Mucosa of descending colon (tissue), 3 donors: ENCODE measurements around the gene CMTR1. TPM values are rescaled to one million over a fixed set of nuclear protein-coding genes. Genes with fewer than 3 reads are reported as not detected.

ENCODE experiments used
- ATAC-seq: fragments of 200-7000 bp; cut with Tn5 transposase; one replicate; pipeline ENCODE4 v1.9.1; 2020; ENCODE audit warnings: mild to moderate bottlenecking, moderate library complexity
- DNase-seq, 3 donors: peaks; one replicate each; pipeline ENCODE4 v3.0.0-alpha.2; 2020
- H3K36me3 ChIP-seq: fragments of 200-600 bp; one replicate; pipeline ENCODE4 v1.8.0; 2021; ENCODE audit warnings: low read depth, mild to moderate bottlenecking
- H3K4me1 ChIP-seq: fragments of 200-600 bp; one replicate; pipeline ENCODE4 v1.8.0; 2021; ENCODE audit warnings: low read depth, mild to moderate bottlenecking
- H3K4me3 ChIP-seq: fragments of 200-600 bp; one replicate; pipeline ENCODE4 v1.8.0; 2021; ENCODE audit warnings: mild to moderate bottlenecking
- H3K9me3 ChIP-seq: fragments of 200-600 bp; one replicate; pipeline ENCODE4 v1.8.0; 2021; ENCODE audit warnings: mild to moderate bottlenecking
- intact Hi-C, 2 donors: fragments of 100-400 bp; cut with DNase I in 1 of 2; cut with micrococcal nuclease in 1 of 2; formaldehyde crosslinking; loops; one replicate each; pipeline versions ENCODE4 v1.11.0 to v1.11.1; 2022; cut with DNase I, micrococcal nuclease
- total RNA-seq, 3 donors: library from RNA; stranded (reverse); fragmentation: NEBNext Ultra II Directional in 2 of 3; extraction: Animal tissue kit (Norgen Biotek cat#: 25700) in 2 of 3; gene quantifications; one replicate each; pipeline versions ENCODE4 v1.2.1 to v1.2.4, GENCODE V29; 2021 to 2023
- TF ChIP-seq, protein P1 (sequence below): fragments of 200-600 bp; IDR thresholded peaks from one replicate; pipeline ENCODE4 v1.8.0; 2022; ENCODE audit warnings: antibody characterized with exemption, mild to moderate bottlenecking
- donor health status: DM: no; HTN: no; CAD: no; lungs with moderate emphysema.
- donor health status: DM: no; HTN: no; CAD: no.
- donor health status: DM: no; HTN: yes; CAD: no.

CMTR1 gene
- total RNA-seq, 3 donors from 2014 or later = 26.1 to 49.8 (median 27.5) TPM

GRCh38 chr6:37492236-37492972 is 59.4 kb downstream of the CMTR1 start:
- Histone ChIP-seq H3K4me3 (no peak overlapping the region), H3K9me3 (no peaks in the 10 kb centered on the region), H3K36me3 (no peaks in the 10 kb centered on the region), H3K4me1 (no peaks in the 10 kb centered on the region)
- DNase-seq (no peak), ATAC-seq (no peak)
- TF ChIP-seq, protein P1, sequence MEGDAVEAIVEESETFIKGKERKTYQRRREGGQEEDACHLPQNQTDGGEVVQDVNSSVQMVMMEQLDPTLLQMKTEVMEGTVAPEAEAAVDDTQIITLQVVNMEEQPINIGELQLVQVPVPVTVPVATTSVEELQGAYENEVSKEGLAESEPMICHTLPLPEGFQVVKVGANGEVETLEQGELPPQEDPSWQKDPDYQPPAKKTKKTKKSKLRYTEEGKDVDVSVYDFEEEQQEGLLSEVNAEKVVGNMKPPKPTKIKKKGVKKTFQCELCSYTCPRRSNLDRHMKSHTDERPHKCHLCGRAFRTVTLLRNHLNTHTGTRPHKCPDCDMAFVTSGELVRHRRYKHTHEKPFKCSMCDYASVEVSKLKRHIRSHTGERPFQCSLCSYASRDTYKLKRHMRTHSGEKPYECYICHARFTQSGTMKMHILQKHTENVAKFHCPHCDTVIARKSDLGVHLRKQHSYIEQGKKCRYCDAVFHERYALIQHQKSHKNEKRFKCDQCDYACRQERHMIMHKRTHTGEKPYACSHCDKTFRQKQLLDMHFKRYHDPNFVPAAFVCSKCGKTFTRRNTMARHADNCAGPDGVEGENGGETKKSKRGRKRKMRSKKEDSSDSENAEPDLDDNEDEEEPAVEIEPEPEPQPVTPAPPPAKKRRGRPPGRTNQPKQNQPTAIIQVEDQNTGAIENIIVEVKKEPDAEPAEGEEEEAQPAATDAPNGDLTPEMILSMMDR = no peak
- intact Hi-C loops = no loop called here

DNA sequence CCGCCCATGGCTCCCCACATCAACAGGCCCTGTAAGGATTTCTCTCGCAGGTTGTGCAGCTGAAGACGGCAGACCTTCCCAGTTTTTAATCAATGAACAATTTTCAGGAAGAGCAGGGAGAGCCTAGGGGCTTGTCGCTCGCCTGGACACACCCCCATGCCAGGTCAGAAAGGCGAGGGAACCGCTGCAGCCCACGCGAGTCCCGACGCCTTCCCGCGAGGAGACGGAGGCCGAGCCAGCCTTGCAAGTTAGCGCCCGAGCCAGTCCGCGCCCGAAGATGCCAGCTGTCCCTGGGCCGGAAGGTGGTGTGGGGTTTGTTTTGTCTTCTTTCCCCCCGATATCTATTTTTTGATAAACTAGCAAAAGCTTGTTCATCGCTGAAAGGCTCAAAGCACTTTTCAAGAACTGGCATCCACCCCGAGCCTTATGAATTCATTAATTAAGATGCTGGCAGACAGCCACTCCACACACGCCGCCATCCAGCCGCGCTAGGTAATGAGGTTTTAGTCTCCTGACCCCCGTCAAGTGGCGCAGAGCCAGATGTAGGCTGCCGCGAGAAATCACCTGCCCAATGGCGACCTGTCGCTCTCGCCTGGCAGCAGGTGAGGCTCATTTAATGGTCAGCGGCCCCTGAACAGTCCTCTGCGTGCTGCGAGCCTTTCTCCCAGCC is 60.1 kb downstream of the CMTR1 start:
- Histone ChIP-seq H3K4me1 (no peaks in the 10 kb centered on the region), H3K4me3 (no peak overlapping the region), H3K9me3 (no peaks in the 10 kb centered on the region), H3K36me3 (no peaks in the 10 kb centered on the region)
- DNase-seq = no peak
- intact Hi-C loops = no loop called here
- ATAC-seq = no peak
- TF ChIP-seq, protein P1 = no peak

DNA sequence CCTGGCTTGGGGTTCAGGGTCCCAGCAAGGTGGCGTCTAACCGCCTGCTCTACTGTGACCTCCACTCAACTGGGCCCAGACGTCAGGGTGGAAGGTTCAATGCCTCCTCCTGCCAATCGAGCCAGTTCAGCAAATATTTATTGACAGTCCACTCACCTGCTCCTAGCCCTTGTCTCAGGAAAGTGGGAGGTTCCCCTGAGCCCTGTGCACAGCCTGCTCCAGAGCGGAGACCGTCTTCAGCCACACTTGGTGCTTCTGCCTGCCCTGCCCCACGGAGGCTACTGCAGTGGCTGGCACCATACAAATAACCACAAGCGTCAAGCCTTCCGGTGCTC is 60.6 kb downstream of the CMTR1 start:
- intact Hi-C loops = no loop called here
- H3K9me3 ChIP-seq = no peaks in the 10 kb centered on the region
- ATAC-seq = no peak

DNA sequence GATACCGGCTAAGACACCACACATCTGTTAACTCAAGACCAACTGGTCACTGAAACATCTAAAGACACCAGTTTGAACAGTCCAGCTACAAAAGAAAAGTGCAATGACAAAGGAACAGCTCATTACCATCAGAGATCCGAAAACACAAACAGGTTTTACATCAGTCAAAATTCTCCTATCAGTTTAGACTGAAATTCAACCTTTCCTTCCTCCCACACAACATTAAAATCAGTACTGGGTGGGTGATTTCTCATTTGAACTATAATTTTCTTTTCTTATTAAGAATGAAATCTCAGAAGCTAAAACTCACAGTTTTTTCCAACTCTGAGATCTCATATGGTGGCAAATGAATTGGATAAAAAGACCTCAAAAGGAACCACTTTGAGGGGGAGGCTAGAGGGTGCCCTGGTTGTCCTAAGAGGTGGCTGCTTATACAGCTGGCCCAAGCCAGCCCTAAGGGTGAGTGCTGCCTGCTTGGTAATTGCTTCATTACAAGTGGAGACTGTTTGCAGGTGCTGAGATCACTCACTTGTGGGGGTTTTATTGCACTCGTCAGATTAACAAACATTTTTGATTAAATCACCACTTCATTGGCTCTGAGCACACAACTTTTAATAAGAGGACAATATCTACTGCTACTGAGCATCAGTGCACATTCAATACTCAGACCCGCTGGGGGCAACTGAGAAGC is 62.4 kb downstream of the CMTR1 start:
- Histone ChIP-seq H3K9me3 (no peaks in the 10 kb centered on the region), H3K4me3 (no peak overlapping the region), H3K36me3 (no peaks in the 10 kb centered on the region), H3K4me1 (peaks cover 5% of the 10 kb centered on the region)
- TF ChIP-seq, protein P1 = no peak
- no peak for DNase-seq
- ATAC-seq = no peak
- intact Hi-C loops = no loop called here

More for the DNA sequence above, 60.6 kb downstream of the CMTR1 start:
- Histone ChIP-seq H3K4me3 (no peak overlapping the region), H3K4me1 (no peaks in the 10 kb centered on the region), H3K36me3 (no peaks in the 10 kb centered on the region)
- TF ChIP-seq, protein P1 = no peak
- DNase-seq = no peak

DNA sequence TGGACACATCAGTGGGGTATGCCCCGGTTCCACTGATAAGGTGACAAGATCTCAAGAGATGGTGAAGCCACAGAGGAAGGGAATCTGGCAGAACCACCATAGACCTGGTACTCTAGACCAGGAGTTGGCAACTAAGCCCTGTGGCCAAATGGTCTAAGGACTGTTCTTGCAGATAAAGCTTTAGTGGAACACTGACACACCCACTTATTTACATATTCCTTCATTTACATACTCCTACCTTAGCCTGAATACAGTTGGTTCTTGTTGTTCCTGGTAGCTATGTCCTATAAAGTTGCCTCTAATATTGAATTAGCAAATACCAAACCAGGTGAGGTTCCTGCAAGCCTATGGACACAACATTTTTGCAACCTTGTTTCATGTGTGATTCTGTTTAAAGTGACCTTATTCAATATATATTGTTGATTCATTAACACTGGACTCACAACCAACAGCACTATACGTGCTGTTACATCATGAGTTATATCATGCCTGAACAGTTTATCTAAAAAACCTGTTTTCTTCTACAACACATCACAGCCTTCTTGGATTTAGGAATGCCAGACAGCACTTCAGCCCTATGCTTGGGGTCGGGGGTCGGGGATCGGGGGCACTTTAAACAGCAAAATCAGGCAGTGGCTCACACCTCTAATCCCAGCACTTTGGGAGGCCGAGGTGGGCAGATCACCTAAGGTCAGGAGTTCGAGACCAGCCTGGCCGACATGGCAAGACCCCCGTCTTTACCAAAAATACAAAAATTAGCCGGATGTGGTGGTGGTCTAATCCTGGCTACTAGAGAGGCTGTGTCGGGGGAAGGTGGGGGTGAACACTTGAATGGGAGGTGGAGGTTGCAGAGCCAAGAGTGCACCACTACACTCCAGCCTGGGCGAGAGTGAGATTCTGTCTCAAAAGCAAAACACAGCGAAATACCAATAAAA is 64.2 kb downstream of the CMTR1 start:
- TF ChIP-seq, protein P1 = no peak
- no peak overlapping the region for H3K4me3 ChIP-seq
- no peak for ATAC-seq

More for the DNA sequence above, 64.2 kb downstream of the CMTR1 start:
- peaks cover 5% of the 10 kb centered on the region for H3K4me1 ChIP-seq
- no peak for DNase-seq
- intact Hi-C loops = no loop called here
- no peaks in the 10 kb centered on the region for H3K9me3 ChIP-seq
- H3K36me3 ChIP-seq = no peaks in the 10 kb centered on the region
